Myocyte (in vitro differentiated cells): Measurements from ENCODE around the gene MRPS16. TPM values are rescaled to one million over a fixed set of nuclear protein-coding genes. Genes with fewer than 3 reads are reported as not detected.
"Not testable (repeated sequence)": the region's sequence is repeated elsewhere in the genome, so short reads cannot be mapped to it uniquely, and the experiment has no call there.

Experiments
- DNase-seq: peaks from one replicate; pipeline ENCODE4 v3.0.0-alpha.2; 2012; ENCODE audit warnings: low read depth
- polyA plus RNA-seq: library from polyadenylated mRNA; unstranded; fragments of >200 nt; gene quantifications from one replicate; pipeline ENCODE4 v1.2.1, GENCODE V29; 2012; ENCODE audit warnings: missing spikeins
- total RNA-seq: library from RNA; depleted of rRNA; stranded (reverse); fragments of >200 nt; gene quantifications from 2 replicates; pipeline ENCODE4 v1.2.3, GENCODE V29; 2014

Gene MRPS16
- total RNA-seq, result 88.7 and 89.9 TPM in 2 replicates
- polyA plus RNA-seq, result 111 TPM

DNA sequence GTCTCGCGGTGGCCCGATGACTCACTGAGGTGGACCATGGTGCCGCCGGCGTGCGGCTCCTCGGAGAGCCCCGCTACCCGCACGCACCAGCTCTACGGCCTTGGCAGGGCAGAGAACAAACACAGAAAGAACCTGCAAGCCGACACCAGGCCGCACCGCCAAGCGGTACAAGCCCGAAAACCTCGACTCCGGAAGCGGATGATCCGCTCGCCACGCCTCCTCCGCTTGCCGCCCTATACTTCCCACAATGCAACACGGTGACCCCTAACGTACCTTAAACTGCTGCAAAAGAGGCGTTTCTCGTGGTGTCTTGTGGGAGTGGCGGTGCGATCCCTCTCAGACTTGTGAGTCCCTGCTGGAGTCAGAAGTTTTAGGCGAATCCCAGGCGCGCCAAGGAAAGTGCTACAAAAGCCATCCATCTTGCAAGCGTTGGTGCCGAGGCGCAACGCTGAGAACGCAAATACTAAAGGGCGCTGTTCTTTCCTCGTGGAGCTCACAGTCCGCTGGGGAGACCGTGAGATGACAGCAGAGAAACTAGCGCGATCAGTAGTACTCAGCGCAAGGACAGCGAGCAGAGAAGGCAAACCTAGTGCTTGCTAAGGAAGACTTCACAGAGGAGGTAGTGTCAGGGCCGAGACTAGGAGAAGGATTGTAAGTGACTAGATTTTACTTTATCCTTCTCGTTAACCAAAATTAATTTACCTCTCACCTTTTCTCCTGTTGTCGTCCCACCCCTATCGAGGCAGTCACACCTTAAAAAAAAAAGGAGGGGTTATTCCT, at the start of gene MRPS16:
MRPS16 (minus strand) TSS at position 200 of the 780 bp plus-strand sequence; CDS start at position 38, 162 bp downstream.
- DNase-seq, result peak; percentile 98

DNA sequence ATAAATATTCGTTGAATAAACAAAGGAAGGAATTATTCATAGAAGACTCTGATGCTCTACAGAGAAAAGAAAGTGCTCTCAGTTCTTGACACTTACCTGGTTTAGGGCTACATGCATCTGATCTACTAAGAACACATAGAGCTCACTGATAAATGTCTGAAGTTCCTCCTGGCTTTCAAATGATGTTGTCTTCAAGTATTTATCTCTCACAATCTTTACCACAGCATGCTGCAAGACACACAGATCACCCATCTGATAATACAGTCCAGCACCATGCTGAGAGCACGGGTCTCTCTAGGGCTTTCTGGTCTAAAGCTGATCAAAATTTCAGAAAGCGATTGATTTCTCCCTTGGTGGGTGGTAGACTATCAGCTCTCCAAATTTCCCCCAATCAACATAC, 44.5 kb upstream of the MRPS16 start:
- DNase-seq, result no peak

DNA sequence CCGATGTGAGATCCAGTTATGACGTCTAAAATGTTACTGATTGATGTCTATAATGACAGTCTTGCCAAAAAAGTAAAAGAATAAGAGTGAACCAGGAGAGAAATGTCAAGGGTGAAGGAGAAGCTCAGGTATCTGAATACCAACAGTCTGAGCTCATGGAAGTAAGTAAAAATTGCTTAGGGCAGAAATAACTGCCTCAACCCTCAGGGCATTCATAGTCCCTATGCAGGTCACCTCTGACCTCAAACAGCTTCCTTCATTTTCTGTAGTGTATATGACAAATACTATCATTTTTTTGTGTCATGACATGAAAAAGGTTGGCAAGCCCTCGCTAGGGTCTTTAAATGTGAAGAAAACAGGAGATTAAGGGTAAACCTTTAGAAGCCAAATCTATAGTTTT, 41.0 kb upstream of the MRPS16 start:
- no peak for DNase-seq

DNA sequence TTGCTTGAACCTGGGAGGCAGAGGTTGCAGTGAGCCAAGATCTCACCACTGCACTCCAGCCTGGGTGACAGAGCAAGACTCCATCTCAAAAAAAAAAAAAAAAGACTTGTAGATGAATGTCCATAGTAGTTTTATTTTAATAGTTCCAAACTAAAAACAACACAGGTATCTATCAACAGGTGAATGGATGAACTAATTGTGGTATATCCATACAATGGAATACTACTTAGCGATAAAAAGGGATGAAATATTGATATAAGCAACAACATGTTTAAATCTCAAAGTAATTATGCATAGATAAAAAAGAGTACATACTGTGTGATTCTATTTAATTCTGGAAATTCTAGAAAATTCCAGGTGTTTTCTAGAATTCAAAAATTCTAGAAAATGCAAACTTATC, 37.5 kb upstream of the MRPS16 start:
- no peak for DNase-seq

DNA sequence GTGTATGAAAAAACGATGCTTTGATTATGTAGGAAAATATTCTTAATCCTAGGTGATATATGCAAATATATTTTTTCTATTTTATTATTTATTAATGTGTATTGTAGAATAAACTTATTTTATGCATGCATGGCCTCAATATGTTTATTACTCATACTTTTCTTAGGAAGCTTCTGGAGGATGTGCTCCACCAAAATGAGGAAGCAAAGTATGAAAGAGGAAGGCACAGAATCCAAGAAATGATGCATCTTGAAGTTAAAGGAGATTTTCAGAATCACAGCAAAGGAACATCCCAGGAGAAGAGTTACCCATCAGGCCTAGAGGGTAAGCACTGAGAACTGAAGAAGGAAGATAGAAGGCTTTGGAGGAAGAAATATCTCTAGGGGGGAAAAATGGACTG, 35.0 kb upstream of the MRPS16 start:
- no peak for DNase-seq

DNA sequence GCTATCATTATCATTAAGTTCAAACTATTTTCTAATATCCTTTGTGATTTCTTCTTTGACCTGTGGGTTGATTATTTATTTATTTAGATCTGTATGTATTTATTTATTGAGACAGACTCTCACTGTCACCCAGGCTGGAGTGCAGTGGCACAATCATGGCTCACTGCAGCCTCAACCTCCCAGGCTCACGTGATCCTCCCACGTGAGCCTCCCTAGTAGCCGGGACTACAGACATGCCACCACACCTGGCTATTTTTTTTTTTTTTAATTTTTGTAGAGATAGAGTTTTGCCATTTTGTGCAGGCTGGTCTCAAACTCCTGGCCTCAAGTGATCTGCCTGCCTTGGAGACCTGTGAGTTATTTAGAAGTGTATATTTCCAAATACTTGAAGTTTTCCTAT, 28.7 kb upstream of the MRPS16 start:
- no peak for DNase-seq

DNA sequence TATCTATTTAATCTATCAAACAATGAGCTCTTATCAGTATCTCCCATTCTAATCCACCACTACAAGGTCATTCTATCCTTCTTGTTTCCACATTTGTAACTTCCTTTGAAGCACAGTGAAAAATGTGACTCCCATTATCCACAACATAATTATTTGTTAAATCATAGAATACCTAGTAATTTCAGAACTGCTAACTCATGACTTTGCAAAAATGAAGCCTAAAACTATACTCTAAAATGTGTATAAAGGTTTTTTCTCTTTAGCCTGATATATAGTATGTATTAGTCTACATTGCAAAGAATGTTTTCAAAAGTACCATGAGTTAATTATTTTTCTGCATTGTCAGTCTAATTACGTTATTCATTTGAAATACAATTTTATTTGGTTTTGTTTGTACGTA, 12.0 kb upstream of the MRPS16 start:
- DNase-seq, result no peak

DNA sequence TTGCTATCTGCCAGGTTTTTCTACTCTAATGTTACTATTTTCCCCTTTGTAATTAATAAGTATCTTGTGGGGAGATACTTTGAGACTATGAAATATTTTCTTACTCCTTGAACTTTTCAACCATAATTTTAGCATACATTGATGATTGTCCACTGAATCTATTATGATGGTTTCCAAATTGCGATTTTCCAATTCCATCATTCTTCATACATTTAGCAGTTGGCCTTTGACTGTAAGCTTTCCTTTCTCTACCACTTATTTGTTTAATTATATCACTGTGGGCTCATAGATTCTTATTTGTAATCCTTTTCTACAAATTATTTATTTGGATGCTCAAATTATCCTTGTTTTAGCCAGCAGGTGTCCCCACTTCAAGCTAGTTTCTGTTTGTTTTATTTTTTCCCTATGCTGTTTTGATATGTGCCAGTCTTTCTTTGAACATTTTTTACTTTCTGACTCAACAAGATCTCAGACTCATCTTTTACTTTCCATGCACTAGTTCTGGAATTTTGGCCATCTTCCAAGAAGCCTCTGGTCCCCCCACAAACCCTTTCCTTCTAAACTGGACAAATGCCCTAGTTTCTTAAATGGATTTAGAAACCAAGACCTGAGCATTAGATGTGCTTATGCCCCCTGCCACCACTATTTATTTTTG, 11.4 kb upstream of the MRPS16 start:
- DNase-seq, result peak; percentile 43

DNA sequence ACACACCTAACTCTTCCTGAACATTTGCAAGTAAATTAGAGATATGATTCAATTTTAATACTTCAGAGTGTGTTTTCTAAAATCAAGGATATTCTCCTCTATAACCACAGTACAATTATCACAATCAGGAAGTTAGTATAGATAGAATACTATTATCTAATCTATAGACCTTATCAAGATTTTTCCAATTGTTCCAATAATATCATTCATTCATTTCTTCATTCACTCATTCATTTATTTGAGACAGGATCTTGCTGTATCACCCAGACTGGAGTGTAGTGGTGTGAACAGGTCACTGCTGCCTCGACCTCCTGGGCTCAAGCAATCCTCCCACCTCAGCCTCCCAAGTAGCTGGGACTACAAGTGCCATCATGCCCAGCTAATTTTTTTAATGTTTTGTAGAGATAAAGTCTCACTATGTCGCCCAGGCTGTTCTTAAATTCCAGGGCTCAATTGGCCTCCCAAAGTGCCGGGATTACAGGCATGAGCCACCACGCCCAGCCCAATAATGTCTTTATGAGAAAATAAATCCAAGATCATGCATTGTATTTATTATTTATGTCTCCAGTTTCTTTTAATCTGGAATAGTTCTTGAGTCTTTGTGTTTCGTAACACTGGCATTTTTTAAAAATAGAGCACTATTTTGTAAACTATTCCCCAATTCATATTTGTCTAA, 10.6 kb upstream of the MRPS16 start:
- DNase-seq, result no peak

DNA sequence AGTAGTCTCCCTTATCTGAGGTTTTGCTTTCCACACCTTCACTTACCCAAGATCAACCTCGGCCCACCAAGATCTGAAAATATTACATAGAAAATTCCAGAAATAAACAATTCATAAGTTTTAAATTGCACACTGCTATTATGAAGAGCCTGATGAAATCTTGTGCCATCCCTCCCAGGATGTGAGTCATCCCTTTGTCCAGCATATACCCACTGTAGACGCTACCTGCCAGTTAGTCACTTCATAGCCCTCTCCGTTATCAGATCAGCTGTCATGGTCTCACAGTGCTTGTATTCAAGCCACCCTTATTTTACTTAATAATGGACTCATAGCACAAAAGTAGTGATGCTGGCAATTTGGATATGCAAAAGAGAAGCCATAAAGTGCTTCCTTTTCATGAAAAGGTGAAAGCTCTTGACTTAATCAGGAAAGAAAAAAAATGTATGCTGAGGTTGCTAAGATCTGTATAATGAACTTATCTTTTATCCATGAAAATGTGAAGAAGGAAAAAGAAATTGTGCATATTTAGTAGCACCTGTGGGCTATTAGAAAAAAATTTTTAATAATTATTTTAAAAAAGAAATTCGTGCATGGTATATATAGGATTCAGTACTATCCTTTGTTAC, 9.8 kb upstream of the MRPS16 start:
- DNase-seq, result peak; percentile 70

DNA sequence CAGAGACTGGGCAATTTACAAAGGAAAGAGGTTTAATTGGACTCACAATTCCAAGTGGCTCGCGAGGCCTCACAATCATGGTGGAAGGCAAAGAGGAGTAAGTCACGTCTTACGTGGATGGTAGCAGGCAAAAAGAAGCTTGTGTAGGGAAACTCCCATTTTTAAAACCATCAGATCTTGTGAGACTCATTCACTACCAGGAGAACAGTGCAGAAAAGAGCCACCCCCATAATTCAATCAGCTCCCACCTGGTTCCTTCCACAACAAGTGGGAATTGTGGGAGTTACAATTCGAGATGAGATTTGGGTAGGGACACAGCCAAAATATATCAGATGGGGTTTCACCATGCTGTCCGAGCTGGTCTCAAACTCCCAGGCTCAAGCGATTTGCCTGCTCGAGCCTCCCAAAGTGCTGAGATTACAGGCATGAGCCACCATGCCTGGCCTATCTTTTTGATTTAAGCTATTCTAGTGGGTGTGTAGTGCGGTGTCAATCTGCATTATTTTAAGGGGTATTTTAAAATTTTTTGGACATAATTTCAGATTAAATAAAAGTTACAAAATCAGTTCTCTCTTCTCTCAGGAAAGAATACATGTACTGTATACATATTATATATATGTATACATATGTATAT, 9.0 kb upstream of the MRPS16 start:
- no peak for DNase-seq

DNA sequence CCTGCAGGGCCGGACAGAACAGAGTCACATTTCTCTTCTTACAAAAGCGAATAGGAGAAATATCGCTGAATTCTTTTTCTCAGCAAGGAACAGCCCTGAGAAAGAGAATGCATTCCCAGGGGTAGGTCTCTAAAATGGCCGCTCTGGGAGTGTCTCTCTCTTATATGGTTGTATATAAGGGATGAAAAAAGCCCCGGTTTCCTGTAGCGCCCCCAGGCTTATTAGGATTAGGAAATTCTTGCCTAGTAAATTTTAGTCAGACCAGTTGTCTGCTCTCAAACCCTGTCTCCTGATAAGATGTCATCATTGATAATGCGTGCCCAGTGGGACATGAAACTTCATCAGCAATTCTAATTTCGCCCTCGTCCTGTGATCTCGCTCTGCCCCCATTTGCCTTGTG, 6.2 kb upstream of the MRPS16 start:
- DNase-seq, result not testable (repeated sequence)

DNA sequence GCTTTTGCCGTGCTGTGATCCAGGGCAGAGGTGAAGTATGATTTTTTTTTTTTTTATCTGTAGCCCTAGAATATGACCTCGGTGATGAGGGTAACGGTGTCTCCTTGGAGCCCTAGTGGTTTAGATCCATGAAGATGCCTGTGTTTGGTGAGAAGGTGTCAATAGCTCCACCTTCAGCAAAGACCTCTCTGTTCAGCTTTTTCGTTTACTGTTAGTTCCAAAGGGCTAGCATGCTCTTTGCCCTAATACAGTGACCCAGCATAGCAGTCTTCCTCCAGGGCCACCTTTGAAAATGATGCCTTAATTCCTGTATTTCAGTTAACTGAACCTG, 746 bp upstream of the MRPS16 start:
- DNase-seq, result no peak

DNA sequence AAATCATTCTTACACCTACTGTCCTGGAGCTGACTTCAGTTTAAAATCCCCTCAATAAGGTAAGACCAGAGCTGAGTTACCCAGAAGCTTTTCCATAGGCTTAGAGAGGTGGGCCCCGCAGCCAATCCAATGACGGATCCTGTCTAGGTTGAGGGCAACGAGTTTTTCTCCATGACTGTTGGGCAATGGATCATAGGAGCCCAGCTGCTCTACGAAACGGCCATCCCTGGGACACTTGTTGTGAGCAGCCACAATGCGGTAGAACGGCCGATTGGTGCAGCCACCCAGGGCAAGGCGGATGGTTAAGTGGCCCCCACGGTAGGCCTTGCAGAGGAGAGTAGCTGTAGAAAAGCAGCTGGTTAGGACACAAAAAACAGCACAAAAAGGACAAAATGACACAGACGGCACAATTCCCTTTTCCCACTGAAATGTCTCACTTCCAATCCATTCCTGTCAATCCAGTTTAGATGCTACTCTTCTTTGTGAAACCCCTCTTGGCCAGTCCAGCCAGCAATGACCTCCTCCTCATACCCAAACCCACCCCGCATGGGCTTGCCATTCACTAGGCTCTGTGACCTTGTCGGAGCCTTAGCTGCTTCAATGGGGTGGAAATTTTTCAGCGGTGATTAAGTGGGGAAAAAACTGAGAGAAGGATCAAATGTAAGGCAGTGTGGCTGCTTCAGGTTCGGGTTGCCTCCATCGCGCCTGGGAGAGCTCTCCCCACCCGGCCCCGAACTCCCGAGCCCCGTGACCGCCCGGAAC, 580 bp downstream of the MRPS16 start:
- DNase-seq, result peak; percentile 51

DNA sequence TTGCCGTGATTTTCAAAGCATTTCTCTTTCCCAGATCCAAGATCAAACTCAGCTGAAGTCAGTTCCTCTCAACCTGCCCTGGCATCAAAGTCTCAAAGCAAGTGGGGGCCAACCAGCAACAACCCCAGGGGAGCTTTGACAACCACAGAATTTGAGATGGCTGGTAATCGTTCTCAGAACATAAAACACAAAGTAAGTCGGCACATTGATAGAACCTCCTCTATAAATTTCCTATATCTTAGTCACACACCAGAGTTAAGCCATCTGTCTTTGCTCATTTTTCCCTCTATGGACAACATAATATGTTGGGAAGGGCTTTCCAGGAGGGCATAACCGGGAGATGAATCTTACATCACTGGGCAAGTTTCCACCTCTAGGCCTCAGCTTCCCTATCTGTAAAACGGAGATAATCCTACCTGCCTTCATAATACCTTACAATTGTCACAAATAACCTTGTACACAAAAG, 4.2 kb downstream of the MRPS16 start:
- no peak for DNase-seq

DNA sequence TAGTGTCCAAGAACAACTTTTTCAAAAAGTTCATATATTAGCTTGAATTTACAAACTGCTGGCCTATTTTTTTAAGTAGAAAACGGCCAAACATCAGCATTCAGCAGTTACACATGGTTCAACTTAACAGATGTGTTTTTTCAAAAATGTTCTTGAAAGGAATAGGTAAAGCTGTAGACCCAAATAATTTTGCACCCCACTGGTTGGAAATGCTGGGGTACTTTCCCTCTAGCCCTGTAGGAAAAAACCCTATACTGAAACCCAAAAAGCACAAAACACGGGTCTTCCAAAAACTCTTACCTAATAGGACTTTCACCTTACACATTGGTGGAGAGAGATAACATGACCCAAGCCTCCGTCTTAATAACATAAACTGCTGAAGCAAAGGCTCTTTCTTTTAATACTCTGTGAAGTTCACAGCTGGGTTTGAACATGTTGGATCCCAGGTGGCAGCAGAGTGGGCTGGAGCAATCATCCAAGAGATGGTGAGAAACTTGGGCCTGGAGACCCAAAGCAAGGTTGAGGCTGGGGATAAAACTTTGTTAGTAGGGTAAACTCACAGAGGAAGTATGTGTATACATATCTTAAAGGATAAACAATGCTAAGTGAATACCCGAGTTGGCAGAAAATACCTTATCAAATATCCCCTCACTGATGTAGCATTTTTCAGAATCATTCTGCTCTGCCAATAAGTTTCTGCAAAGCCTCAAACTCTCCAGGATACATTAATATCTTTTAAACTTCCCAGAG, 4.8 kb downstream of the MRPS16 start:
- DNase-seq, result peak; percentile 12

DNA sequence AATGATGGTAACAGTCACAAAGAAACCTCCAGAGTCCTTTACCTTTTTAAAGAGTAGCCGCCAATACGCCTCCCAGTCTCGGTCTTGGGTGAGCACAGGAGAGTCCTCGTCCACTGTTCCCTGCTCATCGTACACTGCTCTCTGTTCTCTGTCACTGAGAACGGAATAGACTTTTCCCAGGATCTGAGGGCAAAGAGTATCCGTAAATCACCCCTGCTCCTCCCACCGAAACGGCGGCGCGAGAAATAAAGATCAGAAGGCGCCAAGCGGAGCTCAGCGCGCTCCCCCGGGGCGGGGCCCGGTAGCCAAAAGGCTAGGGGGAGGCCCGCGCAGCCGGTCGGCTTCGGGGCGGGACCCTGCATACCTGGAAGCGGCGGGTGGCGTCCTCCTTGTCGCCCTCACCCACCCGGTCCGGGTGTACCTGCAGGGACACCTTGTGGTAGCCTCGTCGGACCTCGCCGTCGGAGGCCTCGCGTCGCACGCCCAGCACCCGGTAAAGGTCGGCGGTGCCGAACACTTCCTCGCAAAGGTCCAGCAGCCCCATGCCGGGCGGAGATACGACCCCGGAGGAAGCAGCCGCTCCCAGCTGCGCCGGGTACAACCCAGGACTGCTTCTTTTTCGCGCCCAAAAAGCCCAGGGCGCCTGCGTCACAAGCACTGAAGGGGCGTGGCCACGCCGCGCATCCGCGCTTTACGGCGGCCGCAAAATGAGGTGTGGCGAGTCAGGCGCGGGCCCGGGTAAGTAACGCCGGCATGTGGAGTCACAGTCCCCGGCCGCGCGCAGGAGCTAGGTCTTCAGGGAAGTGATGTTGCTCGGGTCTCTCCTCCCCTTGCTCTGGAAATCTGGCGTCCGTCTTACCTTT, 5.6 kb downstream of the MRPS16 start, which contains the start of gene DNAJC9:
DNAJC9 (minus strand) TSS at position 610 of the 863 bp plus-strand sequence; CDS start at position 544, 66 bp downstream.
- peak; percentile 95 for DNase-seq

DNA sequence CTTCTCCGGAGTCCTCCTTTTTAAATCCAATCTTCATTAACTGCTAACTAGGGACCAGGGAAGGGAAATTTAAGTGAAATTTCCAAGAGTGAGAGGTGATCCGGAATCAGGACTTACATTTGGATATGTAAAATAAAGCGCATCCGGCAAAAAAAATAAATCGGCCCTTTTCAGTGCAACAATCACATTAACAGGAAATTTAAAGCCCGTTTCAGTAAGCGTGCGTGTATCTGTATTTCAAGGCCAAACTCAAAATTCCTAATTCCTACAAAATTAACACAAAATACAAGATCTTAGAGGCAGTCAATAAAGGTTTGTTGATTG, 6.2 kb downstream of the MRPS16 start:
- DNase-seq, result no peak
